Activated gamma-delta T cell treated with anti-CD3 and anti-CD28 coated beads, Interleukin-2, amount 50 U/mL, for 16 hours (primary cell): ENCODE measurements around the gene CGN.
"Not testable (repeated sequence)": the region's sequence is repeated elsewhere in the genome, so short reads cannot be mapped to it uniquely, and the experiment has no call there.

Source experiments
- DNase-seq: peaks from one replicate; pipeline ENCODE4 v3.0.0-alpha.2; 2020; ENCODE audit warnings: low read depth

Gene CGN

DNA sequence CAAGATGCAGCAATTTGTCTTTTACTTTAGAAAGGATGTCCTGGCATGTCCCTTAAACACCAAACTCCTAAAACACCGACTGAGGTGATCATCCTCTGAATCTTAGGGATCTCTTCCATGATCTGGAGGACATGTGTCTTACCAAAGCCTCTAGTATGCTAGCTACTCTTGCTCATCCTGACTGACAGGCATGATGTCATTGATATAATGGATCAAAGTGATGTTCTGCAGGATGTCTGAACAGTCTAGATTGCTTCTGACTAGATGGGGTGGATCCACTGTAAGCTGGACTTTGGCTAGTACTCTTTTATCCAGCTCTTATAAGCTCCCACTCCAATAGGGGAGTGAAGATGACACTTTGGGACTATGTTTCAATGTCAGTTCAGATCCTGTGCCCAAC lies 11.3 kb upstream of the CGN start:
- no peak for DNase-seq

DNA sequence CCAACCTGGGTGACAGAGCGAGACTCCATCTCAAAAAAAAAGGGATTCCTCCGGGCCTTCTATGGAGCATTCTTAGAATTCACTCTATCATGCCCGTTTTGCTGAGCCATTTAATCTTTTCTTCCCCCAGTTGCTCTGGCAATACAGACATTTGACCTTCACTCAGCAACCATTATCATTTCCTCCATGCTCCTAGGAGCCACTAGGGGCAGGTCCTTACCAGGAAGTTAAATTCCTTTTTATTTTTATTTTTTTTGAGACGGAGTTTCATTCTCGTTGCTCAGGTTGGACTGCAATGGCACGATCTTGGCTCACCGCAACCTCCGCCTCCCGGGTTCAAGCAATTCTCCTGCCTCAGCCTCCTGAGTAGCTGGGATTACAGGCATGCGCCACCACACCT lies 9.7 kb upstream of the CGN start:
- no peak for DNase-seq

DNA sequence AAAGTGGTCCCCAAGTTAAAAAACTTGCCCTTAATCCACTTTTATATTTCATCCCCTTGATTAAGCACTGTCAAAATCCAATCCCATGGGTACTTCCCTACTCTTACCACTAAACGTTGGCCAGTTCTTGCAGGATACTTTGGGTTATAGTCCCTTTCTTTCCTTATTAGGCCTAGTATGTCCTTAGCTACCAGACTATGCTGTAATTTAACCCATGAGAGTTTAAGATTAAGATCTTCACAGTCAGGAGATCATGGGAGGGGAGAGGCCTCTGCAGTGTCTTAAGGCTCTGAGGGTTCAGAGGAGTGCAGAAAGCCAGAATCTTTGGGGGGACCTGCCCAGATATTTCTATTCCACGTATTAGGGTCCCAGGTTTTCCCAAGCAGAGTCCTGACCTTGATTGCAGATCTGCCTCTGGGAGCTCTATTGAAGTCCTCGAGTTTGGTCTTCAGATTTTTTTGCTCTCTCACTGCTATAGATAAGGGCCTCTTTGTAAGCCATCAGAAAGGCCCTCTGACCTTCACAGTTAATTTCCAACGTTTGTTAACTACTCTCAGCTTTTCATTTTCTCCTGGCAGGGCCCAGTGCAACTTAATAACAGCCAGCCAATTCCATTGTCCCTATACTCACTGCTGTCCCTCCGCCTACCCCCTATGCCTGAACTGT lies 9.0 kb upstream of the CGN start:
- no peak for DNase-seq

DNA sequence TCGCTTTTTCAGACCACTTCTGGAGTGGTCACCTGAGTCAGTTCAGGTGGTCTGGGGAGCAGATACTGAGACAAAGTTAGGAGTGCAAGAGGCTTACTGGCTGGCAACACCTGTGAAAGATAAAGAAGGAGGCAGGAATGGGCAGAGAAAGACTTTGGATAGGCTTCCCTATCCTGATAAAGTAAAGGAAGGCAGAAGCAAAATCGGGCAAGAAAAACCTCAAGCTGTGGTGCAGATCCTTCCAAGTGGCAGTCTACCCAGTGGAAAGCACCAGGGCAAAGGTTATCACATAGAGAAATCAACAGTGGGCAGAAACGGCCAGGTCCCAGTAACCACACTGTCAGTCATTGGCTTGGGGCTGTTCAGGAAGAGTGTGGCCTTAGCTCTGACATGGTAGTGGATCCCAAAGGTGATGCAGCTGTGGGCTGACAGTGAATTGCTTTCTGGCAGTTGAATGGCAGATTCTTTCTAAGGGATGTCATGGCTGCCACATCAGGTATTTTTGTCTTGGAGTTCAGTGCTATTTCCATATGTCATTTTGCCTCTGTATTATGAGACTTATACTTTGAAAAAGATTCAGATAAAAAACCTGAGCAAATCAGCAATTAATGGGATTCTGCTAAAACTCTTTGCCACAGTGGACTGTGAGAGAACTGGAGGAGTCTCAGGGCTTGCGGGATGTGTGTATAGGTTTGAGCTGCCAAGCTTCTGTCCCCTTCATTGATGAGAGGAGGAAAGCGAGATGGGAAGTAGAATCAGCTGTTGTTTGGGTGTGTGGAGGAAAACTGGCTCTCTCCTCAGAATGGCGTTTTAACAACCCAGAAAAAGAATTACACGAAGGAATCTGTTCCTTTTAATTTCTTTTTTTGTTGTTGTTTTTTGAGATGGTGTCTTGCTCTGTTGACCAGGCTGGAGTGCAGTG lies 8.1 kb upstream of the CGN start:
- no peak for DNase-seq

DNA sequence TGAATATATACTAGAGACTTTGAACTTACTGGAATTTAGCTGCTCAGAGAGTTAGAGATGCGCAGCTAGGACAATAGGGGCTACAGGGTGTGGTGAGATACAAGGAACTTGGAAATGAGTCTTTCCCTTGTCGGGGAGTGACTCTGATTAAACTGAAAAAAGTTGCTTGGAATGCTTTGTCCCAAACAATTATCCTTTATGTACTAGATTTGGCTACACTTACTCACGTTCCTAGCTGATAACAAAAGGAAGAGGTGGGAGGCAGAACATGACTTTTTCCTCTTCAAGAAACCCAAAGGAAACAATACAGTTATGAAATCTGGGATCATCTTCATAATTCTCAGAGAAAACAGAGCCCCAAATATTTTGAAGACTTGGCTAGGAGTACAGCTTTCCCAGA lies 6.9 kb upstream of the CGN start:
- no peak for DNase-seq

DNA sequence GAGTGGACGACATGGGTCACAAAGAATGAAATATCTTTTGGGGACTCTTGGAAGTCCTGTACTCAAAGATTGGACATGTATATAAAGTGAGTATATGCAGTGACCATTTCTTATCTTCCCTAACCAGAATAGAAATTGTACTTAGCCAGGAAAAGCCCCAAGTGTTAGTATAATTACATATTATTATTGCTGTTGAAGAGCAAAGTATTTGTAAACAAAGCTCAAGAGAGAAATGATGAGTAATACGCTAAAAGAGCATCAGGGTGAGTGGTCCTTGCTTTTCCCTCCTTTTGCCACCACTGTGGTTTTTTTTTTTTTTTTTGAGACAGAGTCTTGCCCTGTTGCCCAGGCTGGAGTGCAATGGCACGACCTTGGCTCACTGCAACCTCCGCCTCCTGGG lies 6.4 kb upstream of the CGN start:
- no peak for DNase-seq

DNA sequence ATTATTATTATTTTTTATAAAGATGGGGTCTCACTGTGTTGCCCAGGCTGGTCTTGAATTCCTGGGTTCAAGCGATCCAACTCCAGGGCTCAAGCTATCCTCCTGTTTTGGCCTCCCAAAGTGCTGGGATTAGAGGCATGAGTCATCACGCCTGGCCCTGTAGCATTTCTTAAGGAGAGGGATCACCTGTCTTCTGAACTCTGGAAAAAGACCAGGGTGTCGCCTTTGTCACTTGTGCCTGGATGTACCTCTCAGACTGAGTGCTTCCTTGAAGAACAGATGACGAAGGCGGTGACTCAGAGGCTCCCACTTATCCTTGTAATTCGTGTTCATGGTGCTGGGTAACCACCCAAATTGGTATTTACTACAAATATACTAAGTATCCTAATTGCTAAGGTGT lies 2.4 kb upstream of the CGN start:
- no peak for DNase-seq

DNA sequence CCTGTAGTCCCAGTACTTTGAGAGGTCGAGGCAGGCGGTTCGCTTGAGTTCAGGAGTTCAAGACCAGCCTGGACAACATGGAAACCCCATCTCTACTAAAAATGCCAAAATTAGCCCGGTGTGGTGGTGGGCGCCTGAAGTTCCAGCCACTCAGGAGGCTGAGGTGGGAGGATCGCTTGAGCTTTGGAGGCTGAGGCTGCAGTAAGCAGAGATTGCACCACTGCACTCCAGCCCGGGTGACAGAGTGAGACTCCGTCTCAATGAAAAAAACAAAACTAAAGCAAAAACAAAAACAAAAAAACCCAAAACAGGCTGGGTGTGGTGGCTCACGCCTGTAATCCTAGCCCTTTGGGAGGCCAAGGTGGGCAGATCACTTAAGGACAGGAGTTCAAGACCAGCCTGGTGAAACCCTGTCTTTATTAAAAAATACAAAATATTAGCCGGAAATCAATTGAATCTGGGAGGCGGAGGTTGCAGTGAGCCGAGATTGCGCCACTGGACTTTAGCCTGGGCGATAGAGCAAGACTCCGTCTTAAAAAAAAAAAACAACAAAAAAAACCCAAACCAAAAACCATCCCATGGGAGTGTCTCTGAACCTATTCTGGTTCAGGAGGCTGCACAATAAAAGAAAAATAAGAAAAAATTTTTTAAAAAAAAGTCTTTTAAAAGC lies 1.7 kb upstream of the CGN start:
- DNase-seq = no peak

DNA sequence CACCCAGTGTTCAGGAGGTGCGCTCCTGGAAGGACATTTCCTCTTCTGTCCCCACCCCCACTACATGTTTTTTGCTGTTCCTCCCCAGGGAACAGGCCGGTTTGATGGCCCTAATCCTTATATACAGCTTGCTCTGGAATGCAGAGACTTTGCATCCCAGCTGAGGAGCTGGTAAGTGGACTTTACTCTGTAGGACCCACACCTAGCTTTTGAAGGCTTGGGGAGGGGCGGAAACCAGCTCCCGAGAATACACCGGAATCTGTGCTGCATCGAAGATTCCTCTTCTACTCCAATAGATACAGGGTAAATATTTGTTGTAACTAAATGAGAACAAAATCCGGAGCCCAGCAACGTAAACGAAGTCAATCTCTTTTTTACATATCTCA lies 1.2 kb upstream of the CGN start:
- no peak for DNase-seq

DNA sequence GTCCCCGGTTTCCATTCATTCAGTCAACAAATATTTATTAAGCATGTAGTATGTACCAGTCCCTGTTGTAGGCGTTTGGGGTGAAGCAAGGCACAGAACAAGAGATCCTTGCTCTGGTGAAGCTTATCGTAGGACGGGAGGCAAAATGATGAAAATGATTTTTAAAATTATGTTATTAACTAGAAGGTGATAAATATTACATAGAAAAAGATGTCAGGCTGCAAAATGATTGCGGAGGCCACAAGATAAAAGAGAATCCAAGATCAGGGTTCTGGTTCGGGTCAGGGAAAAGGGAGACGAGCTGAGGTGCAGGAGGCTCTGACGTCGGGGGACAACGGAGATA lies 602 bp upstream of the CGN start:
- no peak for DNase-seq

DNA sequence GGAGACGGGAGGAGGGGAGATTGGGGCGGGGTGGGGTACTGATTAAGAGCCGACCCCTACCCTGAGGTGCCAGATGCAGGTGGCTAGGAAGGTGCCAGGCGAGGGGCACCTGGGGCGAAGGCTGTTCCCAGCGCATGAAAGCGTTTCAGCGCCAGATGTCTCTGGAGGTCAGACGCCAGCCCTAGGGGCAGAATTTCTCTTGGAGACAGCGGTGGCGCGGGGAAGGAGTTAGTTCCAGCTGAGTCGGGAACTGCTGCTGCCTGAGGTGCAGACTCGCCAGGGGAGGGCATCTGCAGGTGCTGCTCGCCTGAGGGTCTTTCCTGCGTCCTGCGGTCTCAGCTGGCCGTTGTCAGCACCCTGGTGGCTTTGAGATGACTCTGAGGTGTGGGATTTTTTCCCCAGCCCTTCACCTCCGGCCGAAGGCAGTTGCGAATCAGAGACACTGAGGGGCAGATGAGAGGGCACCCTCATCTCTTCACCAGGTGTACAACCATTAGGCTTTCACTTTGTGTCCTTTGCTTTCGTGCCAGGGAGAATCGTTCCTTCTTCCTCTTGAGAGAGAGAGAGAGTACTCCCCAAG lies 539 bp downstream of the CGN start:
- DNase-seq = peak; percentile 7

DNA sequence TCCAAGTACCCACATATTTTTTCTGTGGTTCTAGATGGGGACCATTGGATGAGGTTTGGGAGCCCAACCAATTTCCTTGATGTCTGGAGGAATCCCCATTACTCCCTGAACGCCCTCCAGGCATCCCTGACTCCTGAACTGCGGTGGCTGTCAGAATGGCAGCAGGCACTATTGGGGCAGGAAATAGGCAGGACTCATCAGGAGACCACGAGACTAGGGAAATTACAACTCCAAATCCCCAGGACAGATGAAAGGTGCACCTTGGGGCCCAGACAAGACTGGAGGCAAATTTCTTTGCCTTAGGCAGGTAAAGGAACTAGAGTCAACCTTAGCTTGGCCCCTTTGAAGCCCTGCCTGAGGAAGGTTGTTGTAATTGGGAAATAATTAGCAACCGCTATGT lies 1.1 kb downstream of the CGN start:
- DNase-seq = no peak

DNA sequence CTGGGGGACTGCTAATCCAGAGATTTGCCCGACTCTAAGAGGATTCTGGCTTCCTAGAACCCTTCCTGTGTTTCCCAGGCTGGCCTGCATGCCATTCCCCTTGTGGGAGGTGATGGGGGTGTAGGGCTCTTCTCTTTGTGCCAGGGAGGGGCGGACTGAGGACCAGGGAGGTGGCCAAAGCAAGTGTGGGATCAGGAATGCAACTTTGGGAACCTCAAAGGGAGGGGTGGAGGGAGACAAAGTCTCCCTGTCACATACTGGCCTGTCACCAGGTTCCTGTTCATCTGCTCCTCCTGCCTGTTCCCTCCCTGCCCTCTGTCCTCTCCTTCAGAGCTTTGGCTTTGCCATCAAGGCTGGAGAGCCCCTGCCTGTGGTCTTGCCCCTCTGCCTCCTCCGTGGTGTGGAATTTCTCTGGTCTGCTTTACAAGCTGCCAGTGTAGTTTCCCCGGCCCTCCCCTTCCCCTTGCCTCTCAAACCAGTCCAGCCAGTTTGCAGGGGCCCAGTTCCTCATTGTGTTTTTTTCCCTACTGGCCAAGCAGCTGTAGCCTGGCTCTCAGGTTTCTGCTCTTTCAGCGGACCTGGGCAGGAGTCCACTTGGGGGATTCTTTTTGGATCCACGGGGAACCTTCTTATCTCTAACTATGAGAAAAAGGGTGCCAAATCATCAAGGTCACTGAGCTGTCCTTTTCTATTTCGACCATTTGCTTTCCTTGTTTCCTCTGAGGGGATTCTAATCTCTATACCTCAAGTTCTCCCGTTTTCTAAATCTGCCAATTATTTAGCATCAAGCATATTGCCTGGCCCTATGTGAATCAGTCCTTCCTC lies 1.8 kb downstream of the CGN start:
- DNase-seq = no peak

DNA sequence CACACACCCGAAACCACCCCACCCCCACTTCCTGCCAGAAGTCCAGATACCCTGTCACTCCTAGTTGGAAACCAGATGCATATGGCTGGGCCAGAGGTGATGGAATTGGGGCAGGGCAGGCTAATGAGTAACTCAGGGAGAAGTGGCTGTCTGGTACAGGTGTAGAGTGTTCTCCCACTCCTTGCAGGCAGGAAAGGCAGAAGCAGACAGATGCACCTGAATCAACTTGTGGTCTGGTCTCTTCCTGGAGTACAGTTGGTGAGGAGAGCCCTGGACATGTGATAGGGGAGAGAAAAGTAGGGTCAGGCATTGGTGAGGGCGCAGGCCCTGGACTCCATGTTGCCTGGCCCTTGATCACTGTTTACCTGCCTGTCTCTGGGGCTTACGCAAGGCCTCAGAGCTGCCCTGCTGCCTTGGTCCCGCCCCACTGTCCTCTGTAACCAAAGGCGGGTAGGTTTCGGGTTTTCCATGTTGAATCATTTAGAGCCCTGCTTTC lies 2.5 kb downstream of the CGN start:
- no peak for DNase-seq

DNA sequence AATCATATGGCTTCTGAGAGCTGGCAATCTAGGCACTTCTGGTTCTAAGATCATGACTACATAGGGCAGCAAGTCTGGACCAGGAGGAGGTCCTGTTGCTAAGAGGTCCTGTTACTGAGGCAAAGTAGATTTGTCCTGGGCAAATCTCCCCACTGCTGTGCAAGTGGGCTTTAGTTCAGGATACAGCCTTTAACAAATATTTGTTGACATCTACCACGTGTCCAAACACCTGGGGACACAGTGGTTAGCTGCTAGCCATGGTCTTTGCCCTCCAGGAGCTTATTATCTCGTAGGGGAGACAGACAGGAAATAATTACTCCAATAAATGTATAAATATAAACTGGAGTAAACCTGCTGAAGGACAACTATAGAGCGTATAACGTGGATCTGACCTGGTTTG lies 3.2 kb downstream of the CGN start:
- no peak for DNase-seq

DNA sequence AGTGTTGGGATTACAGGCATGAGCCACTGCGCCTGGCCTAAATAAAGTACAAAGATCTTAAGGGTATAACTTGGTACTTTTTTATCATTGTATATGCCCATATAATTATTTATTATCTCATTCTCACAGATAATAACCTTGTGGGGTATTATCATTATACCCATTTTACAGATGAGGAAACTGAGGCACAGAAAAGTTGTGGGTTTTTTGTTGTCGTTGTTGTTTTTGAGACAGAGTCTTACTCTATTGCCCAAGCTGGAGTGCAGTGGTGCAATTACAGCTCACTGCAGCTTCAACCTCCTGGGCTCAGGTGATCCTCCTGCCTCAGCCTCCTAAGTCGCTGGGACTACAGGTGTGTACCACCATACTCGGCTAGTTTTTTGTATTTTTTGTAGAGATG lies 4.1 kb downstream of the CGN start:
- no peak for DNase-seq

DNA sequence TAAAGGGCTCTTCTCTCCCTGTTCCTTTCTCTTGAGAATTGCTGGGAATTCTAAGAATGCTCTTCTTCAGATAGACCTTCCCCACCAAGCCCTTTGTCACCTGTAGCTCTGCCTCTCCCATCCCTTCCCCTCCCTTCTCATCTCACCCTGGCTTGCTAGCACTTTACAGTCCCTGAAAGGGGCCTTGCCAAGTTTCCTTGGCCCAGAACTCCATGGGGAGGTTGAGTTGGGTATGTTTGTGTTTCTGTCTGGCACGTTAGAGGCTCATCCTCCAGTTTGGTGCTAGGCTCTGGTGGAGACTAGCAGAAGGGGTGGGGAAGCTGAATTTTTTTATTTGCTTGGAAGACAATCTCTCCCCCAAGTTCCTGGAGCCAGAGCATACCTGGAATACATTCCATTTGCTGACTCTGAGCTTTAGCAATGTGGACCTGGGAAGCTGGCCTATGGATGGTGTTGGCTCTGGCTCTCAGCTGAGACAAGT lies 4.9 kb downstream of the CGN start:
- no peak for DNase-seq

DNA sequence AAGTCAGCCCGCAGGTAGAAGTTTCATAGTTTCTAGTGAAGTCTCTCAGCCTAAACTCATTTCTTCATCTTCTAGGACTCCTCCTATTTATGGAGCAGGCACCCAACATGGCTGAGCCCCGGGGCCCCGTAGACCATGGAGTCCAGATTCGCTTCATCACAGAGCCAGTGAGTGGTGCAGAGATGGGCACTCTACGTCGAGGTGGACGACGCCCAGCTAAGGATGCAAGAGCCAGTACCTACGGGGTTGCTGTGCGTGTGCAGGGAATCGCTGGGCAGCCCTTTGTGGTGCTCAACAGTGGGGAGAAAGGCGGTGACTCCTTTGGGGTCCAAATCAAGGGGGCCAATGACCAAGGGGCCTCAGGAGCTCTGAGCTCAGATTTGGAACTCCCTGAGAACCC lies 7.2 kb downstream of the CGN start:
- DNase-seq = no peak

DNA sequence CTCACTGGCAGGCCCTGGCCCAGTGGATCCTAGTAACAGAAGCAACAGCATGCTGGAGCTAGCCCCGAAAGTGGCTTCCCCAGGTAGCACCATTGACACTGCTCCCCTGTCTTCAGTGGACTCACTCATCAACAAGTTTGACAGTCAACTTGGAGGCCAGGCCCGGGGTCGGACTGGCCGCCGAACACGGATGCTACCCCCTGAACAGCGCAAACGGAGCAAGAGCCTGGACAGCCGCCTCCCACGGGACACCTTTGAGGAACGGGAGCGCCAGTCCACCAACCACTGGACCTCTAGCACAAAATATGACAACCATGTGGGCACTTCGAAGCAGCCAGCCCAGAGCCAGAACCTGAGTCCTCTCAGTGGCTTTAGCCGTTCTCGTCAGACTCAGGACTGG lies 7.7 kb downstream of the CGN start:
- no peak for DNase-seq

DNA sequence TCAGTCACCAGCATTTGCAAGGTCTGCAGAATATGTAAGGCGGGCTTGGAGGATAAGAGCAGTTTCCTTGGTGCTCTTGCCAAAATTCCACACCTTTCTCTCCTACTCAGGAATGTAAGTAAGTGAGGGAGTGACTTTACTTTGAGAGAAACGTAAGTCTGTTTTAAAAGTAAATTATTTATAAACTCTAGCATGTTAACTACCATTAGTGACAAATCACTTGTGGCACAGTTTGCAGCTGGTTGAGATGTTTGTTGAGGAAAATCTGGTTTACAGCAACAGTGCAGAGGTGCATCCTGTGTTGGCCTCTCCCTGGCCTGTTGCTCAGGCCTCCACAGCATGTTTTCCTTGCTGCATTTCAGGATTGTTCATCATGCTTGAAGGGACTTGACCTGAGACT lies 8.5 kb downstream of the CGN start:
- no peak for DNase-seq

DNA sequence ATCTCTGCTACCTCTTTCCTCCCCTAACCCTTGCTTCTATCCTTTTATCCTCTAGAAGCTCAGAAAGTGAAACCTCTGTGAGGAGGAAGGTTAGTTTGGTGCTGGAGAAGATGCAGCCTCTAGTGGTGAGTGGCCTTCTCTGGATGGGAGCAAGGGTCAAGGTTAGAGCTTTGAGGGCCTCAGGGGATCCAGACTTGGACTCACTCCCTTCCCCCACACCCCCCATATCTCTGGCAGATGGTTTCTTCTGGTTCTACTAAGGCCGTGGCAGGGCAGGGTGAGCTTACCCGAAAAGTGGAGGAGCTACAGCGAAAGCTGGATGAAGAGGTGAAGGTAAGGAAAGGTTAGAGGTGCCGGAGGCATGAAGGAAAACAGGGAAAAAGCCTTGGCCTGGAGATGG lies 9.2 kb downstream of the CGN start:
- DNase-seq = no peak

DNA sequence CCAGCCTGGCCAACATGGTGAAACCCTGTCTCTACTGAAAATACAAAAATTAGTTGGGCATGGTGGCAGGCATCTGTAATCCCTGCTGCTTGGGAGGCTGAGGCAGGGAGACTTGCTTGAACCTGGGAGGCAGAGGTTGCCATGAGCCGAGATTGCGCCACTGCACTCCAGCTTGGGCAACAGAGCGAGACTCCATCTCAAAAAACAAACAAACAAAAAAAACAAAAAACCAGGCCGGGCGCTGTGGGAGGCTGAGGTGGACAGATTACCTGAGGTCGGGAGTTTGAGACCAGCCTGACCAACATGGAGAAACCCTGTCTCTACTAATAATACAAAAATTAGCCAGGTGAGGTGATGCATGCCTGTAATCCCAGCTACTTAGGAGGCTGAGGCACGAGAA lies 11.2 kb downstream of the CGN start:
- DNase-seq = not testable (repeated sequence)
